NB4 (cell line): Measurements from ENCODE around the gene EML4.

Experiments used
- CTCF ChIP-seq: IDR thresholded peaks from one replicate; pipeline ENCODE4 v1.5.1; 2012; ENCODE audit warnings: low read depth, low read length
- POLR2A ChIP-seq: IDR thresholded peaks from 2 replicates; pipeline ENCODE4 v1.6.1; 2011; ENCODE audit warnings: mild to moderate bottlenecking; ENCODE audit not compliant: insufficient read length; ENCODE audit errors: extremely low read depth

GRCh38 chr2:42314892-42315468, 145.8 kb downstream of the EML4 start:
- no peak for TF ChIP-seq CTCF
- TF ChIP-seq POLR2A = no peak
